ENCODE results near the gene NMT1.

NMT1 gene

GRCh38 chr17:45060797-45061605 lies at the start of gene NMT1 (continued):
- TF ChIP-seq ZNF391 (tag by site-specific recombination; IDR thresholded peaks at IDR 0.05; ENCODE audit: borderline replicate concordance, low read depth): peak; percentile 83; the same call in 1 of the 2 replicates
- TF ChIP-seq SALL2 (tag by site-specific recombination; IDR thresholded peaks at IDR 0.05; ENCODE audit: borderline replicate concordance): no peak
- no peak for TF ChIP-seq ZNF776 (tag by site-specific recombination; IDR thresholded peaks at IDR 0.05; ENCODE audit: borderline replicate concordance)
- TF ChIP-seq ZNF112 (tag by site-specific recombination; IDR thresholded peaks at IDR 0.05): no peak
- TF ChIP-seq ZXDB (tag by site-specific recombination; IDR thresholded peaks at IDR 0.05): peak; percentile 88
- TF ChIP-seq ZNF416 (tag by site-specific recombination; IDR thresholded peaks at IDR 0.05): no peak
- no peak for TF ChIP-seq ZNF280C (tag by site-specific recombination; IDR thresholded peaks at IDR 0.05)
- TF ChIP-seq GLIS2 (tag by site-specific recombination; IDR thresholded peaks at IDR 0.05): peak; percentile 80
- TF ChIP-seq ZNF48 (tag by site-specific recombination; IDR thresholded peaks at IDR 0.05): no peak
- TF ChIP-seq GLI4 (tag by site-specific recombination; IDR thresholded peaks at IDR 0.05): no peak
- TF ChIP-seq ZBTB17 (tag by site-specific recombination; IDR thresholded peaks at IDR 0.05): peak; percentile 94
- no peak for TF ChIP-seq ZNF394 (tag by site-specific recombination; IDR thresholded peaks at IDR 0.05; ENCODE audit: borderline replicate concordance)
- peak; percentile 45; the same call in 1 of the 2 replicates for TF ChIP-seq ZNF561 (tag by site-specific recombination; IDR thresholded peaks at IDR 0.05; ENCODE audit: borderline replicate concordance)
- peak; percentile 66; the same call in 1 of the 2 replicates for TF ChIP-seq ZNF580 (tag by site-specific recombination; IDR thresholded peaks at IDR 0.05)
- TF ChIP-seq ZNF423 (tag by site-specific recombination; IDR thresholded peaks at IDR 0.05): no peak
- TF ChIP-seq ZNF311 (tag by site-specific recombination; IDR thresholded peaks at IDR 0.05; ENCODE audit: borderline replicate concordance): no peak
- TF ChIP-seq ZFP3 (tag by site-specific recombination; IDR thresholded peaks at IDR 0.05; ENCODE audit: low read depth): no peak
- no peak for TF ChIP-seq ZNF473 (tag by site-specific recombination; IDR thresholded peaks at IDR 0.05)
- TF ChIP-seq ZNF398 (tag by site-specific recombination; IDR thresholded peaks at IDR 0.05): no peak
- TF ChIP-seq ZNF707 (tag by site-specific recombination; IDR thresholded peaks at IDR 0.05): no peak
- TF ChIP-seq SP7 (tag by site-specific recombination; IDR thresholded peaks at IDR 0.05): peak; percentile 38
- no peak for TF ChIP-seq ZNF132 (tag by site-specific recombination; IDR thresholded peaks at IDR 0.05; ENCODE audit: borderline replicate concordance)
- no peak for TF ChIP-seq PBX3 (CRISPR knock-in tag; IDR thresholded peaks at IDR 0.05)
- no peak for TF ChIP-seq ZNF513 (tag by site-specific recombination; IDR thresholded peaks at IDR 0.05)
- TF ChIP-seq CTCF (tag by site-specific recombination; IDR thresholded peaks at IDR 0.05): no peak
- no peak for TF ChIP-seq ZNF248 (tag by site-specific recombination; IDR thresholded peaks at IDR 0.05)
- no peak for TF ChIP-seq SCRT1 (tag by site-specific recombination; IDR thresholded peaks at IDR 0.05; ENCODE audit: borderline replicate concordance)
- TF ChIP-seq TCF7L2 (IDR thresholded peaks at IDR 0.05; ENCODE audit: borderline replicate concordance, low read depth, low read length): peak; percentile 68; the same call in 1 of the 2 replicates
- TF ChIP-seq ZNF514 (tag by site-specific recombination; IDR thresholded peaks at IDR 0.05): no peak
- TF ChIP-seq ZSCAN30 (tag by site-specific recombination; IDR thresholded peaks at IDR 0.05): peak; percentile 96

Data from HEK293 (cell line).